Left renal pelvis (tissue), 4 donors: ENCODE measurements around the gene LKAAEAR1. TPM values are rescaled to one million over a fixed set of nuclear protein-coding genes. Genes with fewer than 3 reads are reported as not detected.

Experiments used
- DNase-seq, 4 donors: peaks; one replicate each; pipeline ENCODE4 v3.0.0-alpha.2; 2013; ENCODE audit warnings: low read depth in 4 of 4, low spot score in 3 of 4
- polyA plus RNA-seq, 4 donors: library from polyadenylated mRNA; unstranded; fragments of 120-200 nt; gene quantifications; one replicate each; pipeline ENCODE4 v1.2.1, GENCODE V29; 2013; ENCODE audit not compliant: insufficient read length in 4 of 4

The LKAAEAR1 gene
- polyA plus RNA-seq, 4 donors, result 0.17 to 0.21 TPM; not detected in 2

GRCh38 chr20:64053841-64054661 is 30.1 kb downstream of the LKAAEAR1 start:
- no peak for DNase-seq

GRCh38 chr20:64052987-64053840 is 31.0 kb downstream of the LKAAEAR1 start:
- no peak for DNase-seq

- no peak for DNase-seq
Observed at GRCh38 chr20:64052326-64052722, 31.9 kb downstream of the LKAAEAR1 start.

GRCh38 chr20:64051561-64052325 is 32.5 kb downstream of the LKAAEAR1 start:
- no peak for DNase-seq

GRCh38 chr20:64051033-64051452 is 33.2 kb downstream of the LKAAEAR1 start:
- DNase-seq, result no peak

- DNase-seq, result no peak
Observed at GRCh38 chr20:64050261-64051032, 33.8 kb downstream of the LKAAEAR1 start.

GRCh38 chr20:64049878-64050260 is 34.3 kb downstream of the LKAAEAR1 start:
- no peak for DNase-seq

GRCh38 chr20:64049060-64049877 is 34.9 kb downstream of the LKAAEAR1 start, which contains the start of gene SOX18:
Gene SOX18, minus strand, starts transcription at chr20:64049639. Its CDS starts 123 bp downstream, at chr20:64049516.
- DNase-seq, result no peak

- no peak for DNase-seq
Observed at GRCh38 chr20:64048402-64049044, 35.7 kb downstream of the LKAAEAR1 start.

GRCh38 chr20:64047968-64048401 is 36.2 kb downstream of the LKAAEAR1 start:
- DNase-seq, result no peak

- DNase-seq, result no peak
Observed at GRCh38 chr20:64047046-64047389, 37.2 kb downstream of the LKAAEAR1 start.

GRCh38 chr20:64045346-64046011 is 38.7 kb downstream of the LKAAEAR1 start:
- DNase-seq, result no peak

- no peak for DNase-seq
Observed at GRCh38 chr20:64044484-64045247, 39.5 kb downstream of the LKAAEAR1 start.

- DNase-seq, result no peak
Observed at GRCh38 chr20:64043768-64044167, 40.4 kb downstream of the LKAAEAR1 start.

GRCh38 chr20:64042054-64042781 is 42.0 kb downstream of the LKAAEAR1 start:
- DNase-seq, result no peak

GRCh38 chr20:64041781-64042053 is 42.5 kb downstream of the LKAAEAR1 start:
- DNase-seq, result no peak
